NCI-H446 (cell line): ENCODE data around the gene MRPS2.

Source experiments
- DNase-seq, 2 experiments: peaks; one replicate each; lab custom pipeline; 2025; lab: John Stamatoyannopoulos, UW

The MRPS2 gene

DNA sequence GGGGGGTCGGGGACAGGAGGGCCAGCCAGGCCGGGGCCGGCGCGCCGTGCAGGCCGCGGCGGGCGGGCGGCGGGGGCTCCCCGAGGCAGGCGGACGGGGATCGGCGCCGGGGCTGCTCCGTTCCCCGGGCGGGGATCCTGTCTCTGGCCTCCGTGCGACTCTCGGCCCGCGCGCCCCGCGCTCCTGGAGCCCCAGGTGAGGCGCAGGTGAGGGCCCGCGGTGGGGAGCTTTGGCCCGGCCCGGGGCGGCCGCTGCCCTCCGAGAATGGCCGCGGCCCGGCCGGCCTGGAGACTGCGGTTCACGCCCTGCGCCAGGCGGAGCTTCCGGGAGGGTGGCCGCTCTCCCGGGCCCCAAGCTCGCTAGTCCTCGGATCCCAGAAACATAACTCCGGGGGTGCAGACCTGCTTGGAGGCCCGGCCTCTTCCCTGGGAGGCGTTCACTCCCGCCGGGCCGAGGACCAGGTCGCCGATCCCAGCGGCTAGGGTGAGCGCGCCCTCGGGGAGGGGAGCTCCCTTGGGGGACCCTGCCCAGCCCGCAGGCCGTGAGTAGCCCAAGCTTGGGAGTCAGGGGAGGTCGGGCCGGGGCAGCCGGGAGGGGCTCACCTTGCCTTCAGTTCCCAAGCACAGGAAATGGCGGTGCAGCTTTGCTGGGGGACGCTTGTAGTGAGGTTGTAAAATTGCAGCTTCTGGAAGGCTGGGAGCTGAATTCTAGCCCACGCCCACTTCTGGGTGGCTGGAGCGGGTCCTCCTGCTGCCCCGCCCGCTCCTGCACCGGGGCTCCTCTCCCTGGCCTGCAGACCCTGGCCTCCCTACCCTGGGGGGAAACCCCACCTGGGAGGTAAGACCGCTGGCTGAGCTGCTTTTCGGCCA, 20.2 kb upstream of the MRPS2 start:
- peak in 1 of 2 experiments; percentile 7 for DNase-seq

DNA sequence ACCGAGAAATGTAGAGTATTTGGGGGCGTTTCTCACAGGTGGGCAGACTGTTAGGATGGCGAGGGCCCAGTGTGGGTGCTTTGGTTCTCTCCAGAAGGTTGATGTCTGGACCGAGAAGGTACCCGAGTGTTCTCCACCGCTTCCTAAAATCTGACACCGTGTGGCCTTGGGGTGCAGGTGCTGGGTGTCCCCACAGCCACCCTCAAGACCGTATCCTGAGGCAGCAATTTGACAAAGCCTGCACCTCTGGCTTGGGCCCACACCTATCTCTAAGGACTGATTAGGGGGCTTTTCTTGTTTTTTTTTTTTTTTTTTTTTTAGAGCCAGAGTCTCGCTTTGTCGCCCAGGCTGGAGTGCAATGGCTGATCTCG, 19.6 kb upstream of the MRPS2 start:
- DNase-seq, result no peak

DNA sequence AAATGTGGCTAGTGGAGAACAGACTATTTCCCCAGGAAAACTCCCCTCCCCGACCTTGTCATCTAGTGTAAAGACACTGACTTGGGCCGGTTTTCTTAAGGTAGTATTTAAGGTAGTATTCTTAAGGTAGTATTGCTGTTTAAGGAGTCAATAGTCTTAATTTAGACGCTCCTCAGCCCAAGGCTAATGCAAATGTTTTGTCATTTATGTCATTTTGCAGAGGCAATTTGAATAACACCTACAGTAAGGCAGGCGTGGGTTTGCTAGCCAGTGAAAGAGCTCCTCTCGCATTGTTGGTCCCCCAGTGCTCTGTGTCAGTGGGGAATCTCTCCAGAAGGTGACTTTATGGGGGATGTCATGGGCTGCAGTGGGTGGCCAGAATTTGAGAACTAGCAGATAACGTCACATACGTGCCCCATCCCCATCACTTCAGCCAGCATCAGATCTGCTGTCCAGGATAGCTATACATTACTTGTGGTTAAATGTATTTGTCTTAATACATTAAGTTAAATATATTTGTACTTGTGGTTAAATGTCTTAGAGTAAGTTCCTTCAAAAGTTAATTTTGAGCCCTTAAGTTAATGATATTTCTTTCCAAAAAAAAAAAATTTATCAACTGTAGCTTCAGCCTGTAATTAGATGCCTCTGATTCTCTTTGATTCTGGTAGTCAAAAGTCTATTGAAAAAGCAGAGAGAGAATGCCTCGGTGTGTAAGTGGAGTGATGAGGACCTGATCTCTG, 18.3 kb upstream of the MRPS2 start:
- DNase-seq, result no peak

DNA sequence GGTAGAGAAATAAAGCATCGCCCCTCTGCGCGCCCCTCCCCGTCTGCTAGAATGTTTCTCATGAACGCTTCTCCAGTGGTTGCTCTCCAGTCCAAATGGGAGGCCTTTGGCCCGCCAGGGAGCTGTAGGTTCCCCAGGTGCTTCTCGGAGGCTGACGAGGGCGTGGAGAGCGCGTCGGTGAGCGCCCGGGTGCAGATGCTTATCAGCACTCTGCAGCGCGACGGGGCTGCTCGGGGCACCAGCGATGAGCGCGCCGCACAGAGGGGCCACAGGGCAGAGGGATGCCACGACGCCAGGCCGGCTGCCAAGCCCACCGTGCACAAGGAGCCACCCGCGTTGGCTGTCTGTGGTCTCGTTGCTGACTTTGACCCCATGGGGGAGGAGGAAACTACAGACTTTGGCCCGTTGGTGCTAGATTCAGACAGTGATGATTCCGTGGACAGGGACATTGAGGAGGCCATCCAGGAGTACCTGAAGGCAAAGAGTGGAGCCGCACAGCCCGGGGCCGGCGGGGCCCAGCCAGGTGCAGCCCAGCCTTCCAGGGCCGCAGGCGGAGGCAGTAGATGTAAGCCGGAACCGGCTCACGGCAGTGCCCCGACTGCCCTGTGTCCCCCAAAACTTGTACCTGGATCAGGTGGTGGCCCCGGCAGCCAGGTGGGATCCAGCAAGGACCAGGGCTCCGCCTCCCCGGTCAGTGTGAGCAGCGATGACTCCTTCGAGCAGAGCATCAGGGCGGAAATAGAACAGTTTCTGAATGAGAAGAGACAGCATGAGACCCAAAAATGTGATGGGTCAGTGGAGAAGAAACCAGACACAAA, 15.8 kb upstream of the MRPS2 start:
- DNase-seq, result no peak

DNA sequence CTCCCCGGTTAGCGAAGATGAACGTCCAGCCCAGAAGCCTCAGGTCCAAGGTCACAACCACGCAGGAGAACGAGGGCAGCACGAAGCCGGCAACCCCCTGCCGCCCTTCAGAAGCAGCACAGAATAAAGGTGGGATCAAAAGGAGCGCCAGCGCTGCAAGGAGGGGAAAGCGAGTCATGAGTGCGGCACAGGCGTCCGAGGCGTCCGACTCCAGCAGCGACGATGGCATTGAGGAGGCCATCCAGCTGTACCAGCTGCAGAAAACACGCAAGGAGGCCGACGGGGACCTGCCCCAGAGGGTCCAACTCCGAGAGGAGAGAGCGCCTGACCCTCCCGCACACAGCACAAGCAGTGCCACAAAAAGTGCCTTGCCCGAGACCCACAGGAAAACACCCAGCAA, 15.1 kb upstream of the MRPS2 start:
- DNase-seq, result no peak

DNA sequence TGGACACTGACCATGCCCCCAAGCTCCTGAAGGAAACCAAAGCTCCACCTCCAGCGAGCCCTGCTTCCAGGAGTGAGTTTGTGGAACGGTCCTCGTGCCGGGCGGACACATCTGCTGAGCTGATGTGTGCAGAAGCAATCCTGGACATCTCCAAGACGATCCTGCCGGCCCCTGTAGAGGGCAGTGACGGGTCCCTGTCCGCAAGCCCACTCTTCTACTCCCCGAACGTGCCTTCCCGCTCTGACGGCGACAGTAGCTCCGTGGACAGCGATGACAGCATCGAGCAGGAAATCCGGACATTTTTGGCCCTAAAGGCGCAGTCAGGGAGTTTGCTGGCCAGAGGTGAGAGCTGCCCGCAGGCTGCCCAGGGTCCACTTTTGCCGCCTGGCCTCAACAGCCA, 14.7 kb upstream of the MRPS2 start:
- no peak for DNase-seq

DNA sequence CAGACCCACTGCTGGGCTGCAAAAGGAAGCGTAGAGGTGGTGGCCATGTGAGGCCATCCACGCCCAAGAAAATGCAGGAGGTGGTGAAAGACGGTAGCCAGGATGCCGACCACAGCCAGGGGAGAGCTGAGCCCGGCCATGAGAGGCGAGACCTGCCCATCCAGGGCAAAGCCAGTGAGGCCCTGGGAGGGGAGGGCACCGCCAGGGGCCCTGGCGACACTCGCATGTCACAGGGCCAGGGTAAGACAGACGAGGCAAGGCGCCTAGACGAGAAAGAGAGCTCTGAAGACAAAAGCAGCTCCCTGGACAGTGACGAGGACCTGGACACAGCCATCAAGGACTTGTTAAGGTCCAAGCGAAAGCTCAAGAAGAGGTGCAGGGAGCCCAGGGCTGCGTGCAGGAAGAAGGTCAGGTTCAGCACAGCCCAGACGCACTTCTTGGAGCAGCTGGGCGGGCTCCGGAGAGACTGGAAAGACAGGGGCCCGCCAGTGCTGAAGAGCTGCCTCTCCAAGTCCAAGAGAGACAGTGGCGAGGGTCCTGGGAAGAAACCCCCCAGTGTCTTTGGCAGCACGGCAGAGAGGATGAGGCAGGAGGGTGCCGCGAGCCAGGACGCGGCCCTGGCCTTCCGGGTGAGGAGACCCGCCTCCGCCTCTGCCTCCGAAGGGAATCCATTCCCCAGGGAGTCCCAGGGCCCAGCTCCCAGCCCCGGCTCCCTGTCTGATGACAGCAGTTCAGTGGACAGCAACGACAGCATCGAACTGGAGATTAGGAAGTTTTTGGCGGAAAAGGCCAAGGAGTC, 14.0 kb upstream of the MRPS2 start:
- no peak for DNase-seq

DNA sequence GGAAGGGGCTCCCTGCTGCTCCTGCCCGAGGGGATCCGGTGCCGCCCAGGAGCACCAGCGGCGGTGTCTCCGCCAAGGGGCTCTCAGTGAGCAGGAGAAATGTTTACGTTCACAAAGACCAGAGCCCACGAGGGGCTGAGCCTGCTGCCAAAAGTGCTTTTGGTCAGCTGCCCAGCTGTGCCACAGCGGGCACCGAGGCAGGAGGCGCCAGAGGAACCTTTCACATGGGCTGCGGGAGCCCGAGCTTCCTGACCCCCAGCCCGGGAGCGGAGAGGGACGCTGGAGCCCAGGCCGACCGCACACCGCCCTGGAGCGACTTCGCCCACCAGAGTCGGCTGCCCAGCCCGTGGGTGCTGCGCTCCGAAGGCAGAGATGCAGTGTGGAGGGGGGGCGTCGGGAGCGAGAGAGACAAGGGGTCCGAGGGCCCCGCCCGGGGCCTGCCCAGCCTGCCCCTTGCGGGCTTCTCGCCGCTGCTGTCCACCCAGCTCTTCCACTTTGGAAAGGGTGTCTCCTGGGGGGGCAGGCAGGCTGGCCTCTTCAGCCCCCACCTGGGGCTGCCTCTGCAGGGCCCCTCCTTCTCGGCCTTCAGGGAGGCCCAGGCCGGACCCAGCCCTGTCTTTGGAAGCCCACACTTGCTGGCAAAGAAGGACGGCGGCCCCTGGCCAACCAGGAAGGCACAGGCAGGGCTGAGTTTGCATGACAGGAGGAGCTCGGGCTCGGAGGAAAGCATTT, 13.0 kb upstream of the MRPS2 start:
- no peak for DNase-seq

DNA sequence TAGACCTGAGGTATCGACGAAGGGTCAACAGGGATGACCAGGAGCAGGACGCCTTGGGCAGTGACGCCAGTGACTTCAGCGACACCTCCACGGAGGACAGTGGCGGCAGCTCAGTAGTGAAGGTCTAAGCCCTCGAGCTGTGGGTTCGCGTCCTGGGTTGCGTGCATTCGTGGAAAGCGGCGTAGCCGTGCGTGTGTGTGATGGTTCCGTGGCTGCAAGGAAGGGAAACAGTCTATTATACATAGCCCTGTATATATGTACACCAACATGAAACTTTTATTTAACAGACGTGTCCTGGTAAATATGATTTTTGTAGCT, 12.5 kb upstream of the MRPS2 start:
- DNase-seq, result no peak

DNA sequence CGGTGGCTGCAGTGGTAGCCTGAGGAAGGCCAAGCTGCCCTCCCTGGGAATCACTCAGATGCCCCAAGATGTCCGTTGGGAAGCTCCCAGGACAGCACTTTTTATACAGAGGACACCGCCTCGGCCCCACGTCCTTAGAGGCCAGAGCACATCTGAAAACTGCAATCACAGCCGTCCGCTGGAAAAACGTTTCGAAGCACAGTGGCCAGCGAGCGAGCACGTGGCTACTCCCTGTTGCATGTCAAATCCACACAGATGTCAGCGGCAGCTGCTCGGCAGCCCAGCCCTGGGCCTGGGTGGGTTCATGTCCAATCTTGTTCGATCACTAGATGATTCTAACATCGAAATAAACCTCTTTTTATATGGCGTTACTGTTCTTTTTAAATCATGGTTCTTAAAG, 12.0 kb upstream of the MRPS2 start:
- no peak for DNase-seq

DNA sequence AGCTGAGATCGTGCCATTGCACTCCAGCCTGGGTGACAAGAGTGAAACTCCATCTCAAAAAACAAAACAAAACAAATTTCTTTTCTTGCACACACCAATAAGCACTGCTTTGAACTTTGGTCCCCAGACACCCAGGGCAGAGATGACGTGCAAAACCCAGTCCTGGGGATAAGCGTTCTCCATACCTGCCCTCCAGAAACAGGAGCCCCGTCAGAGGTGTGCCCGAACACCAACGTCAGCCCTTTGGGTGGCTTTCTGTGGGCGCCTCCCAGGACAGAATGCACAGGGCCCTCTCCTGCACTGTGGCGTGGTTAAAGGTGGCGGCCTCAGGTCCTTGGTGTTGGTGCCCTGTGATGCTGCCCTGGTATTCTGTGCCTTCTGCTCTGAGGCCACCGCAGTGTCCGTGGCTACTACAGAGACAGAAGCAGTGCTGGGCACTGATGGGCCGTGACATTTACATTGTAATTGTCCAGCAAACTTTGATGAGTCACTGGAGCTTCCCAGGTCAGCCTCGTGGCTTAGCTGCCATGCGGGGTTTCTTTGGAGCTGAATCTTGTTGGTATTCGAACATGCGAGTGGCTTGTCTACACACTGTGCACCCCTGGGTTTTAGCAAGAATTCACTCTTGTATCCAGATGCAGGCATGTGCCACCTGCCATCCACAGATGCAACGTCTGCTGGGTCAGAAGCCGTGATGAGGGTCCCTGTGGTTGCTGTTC, 11.1 kb upstream of the MRPS2 start:
- DNase-seq, result no peak

DNA sequence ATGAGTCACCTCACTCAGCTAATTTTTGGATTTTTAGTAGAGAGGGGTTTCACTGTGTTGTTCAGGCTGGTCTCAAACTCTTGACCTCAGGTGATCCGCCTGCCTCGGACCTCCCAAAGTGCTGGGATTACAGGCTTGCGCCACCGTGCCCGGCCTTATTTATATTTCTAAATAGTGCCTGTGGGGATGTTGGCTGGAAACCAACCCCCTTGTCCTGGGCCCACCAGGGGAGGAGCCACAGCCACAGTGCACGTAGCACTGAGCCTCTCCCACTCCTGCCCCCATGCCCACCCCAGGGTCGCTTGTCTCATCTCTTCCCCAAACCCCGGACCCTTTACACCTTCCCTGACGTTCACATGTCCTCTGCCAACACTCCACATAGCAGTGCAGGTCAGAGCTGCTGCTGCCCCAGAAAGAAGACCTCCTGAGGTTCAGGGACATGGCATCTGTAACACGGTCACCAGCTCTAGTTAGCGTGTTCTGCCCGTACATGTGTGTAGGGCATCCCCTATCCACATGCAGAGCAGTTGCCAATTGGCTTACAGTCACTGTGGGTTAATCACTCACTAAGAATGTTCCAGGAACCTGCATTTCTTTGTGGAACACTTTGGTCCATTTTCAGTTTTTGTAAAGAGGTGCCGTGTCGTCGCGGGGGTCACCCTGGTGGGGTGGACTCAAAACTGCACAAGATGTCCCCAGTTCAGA, 10.2 kb upstream of the MRPS2 start:
- no peak for DNase-seq

DNA sequence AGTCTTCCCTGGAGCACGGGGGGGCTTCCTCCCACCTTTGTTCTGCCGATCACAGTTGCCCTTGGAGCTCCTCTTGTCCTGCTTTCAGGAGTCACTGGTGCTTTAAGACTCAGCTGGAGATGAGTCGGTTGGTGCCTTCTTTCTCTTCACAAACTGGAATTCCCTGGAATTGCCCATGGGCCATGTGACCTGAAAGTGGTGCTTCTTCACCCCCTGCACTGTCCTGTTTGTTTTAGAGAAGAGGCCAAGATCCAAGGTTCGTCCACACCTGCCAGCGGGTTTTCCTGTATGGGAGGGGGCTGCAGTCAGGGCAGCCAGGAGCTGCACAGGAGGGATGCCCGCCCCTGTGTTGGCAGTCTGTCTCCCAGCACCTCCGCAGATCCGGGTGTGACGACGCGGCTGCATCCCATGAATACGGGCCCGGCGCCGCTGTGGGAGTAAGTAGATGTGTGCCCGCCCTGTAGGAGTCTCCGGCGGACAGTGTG, 9.5 kb upstream of the MRPS2 start:
- no peak for DNase-seq

DNA sequence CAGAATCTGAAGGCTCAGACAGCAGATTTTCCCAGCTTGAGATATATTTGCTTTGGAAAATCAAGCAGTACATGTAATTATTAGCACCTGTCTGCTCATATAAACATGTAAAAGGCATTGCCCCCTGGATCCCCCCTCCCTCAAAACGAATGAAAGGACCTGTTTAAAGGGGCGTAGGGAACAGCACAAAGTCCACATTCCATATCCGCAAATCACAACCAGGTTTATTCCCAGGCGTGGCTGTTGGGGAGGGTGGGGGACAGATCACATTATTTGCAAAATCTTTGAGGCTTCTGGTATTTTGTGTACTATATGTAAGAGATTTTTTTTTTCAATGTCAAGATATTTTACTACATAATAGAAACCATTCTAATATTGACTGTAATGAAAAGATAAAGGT, 8.7 kb upstream of the MRPS2 start:
- DNase-seq, result no peak

DNA sequence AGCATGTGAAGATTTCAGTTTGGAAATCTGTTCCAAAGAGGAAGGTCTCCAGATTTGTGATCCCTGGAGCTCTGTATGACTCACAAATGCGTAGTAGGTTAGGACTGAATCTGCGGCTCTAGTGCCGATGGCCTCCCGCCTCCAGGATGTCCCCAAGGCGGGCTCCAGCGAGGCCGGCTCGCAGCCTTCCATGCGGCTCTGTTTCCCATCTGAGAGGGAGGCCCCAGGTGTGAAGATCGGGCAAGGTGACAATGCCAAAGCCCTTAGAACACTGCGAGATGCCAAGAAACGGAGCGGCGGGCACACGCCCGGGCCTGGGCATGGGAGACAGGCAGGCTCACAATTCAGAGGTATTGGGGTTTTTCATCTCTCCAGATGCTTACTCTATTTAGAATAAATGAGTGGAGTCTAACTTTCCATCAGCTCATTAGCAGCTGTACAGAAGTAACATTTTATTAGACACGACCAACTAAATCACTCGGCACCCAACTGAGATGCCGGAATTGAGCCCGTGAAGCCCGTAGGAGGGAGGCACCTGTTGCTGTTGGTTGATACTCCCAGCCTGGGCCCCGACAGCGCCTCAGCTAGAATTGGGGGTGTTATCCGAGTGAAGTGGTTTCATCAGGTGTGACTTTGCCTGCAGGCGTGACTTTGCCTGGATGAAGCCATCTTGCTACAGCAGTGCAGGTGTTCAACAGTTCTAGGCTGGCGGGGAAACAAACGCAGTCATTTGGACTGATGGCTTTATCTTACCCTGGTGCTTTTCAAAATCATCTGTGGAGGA, 7.4 kb upstream of the MRPS2 start:
- DNase-seq, result no peak

DNA sequence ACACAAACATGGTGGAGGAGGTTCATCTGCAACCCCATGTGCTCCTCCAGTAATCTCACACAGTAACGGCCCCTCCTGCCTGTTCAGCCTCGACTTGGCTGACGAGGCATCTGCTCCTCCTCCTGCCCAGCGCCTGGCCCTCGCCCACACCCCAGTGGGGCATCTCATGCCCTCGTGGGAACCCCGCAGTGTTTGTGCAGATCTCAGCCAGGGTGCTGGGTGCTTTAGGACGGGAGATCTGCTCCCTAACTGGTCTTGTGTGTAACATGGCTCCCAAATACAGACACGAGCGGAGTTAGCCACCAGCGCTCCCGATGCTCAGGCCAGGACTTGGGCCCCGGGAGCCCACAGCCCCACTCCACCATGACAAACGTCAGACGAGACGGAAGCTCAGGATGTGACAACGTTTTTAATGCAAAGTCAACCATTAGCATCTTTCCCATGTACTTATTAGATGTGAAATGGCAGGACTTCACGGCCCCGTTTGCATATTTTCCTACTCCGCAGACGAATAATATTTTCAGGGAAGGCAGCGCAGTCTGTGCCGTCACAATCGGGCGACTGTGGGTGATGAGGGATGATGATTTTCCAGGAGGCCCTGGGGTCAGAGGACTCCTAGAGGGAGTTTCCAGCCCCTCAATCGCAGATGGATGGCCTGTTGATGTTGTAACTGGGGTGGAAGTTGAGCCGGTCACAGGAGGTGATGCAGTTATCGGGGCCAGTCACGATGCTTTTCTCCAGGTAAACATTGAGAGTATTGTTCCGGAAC, 5.5 kb upstream of the MRPS2 start:
- DNase-seq, result no peak

DNA sequence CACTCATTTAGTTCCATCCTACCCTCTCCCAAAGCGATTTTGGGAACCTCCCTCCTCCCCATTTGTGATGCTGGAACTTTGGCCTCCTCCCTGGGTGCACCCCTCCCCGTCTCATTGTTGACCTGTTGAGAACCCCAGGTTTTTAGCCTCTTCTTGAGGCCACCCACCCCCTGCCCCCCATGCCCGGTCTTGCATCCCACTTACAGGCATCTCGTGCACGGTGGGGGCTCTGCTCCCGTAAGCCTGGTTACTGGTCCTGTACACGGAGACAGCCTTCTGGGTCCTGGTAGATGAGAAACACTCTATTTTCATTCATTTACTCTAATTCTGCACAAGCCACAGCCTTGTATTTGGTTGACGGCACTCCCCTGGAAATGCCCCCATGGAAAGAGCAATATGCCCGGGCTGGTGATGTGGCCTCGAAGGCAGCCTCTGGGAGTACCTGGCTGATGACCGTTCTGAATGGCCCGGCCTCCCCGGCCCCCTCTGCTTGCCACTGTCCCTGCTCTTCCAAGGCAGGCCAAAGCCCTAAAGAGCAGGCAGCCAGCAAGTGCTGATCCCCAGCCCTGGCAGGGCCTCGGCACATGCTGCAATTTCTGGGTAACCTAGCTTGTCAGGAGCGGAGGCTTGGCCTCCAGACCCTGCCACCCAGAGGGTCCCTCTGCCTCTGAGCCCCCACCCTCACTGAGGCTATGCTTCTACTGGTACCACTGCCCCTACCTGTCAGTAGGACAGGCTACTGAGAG, 1.9 kb upstream of the MRPS2 start:
- DNase-seq, result no peak
